DOHH2 (cell line): ENCODE measurements around the gene ZSWIM1.

Source experiments
- CTCF ChIP-seq: fragments of 200-600 bp; sonication (generic); IDR thresholded peaks from one replicate; pipeline ENCODE4 v1.5.1; 2014; ENCODE audit warnings: antibody characterized with exemption, mild to moderate bottlenecking, low read depth, low read length; ENCODE audit not compliant: poor library complexity, severe bottlenecking
- EZH2phosphoT487 ChIP-seq: fragments of 200-600 bp; sonication (generic); IDR thresholded peaks from 2 replicates; pipeline ENCODE4 v1.6.1; 2017; ENCODE audit warnings: borderline replicate concordance, mild to moderate bottlenecking, antibody characterized with exemption, low read length, moderate library complexity, mixed read lengths

- TF ChIP-seq CTCF (no peak), EZH2phosphoT487 (no peak)
These were observed 32.1 kb downstream of the ZSWIM1 start for GRCh38 chr20:45913116-45913515.
